NB4 (cell line): ENCODE data around the gene MUTYH.
"Not testable (repeated sequence)": the region's sequence is repeated elsewhere in the genome, so short reads cannot be mapped to it uniquely, and the experiment has no call there.

Source experiments
- DNase-seq: peaks from one replicate; pipeline ENCODE4 v3.0.0; 2010; ENCODE audit warnings: low read depth
- H3K4me3 ChIP-seq: one replicate; pipeline ENCODE4 v1.5.1; 2011; ENCODE audit warnings: mild to moderate bottlenecking, low read depth, low read length, moderate library complexity
- MYC ChIP-seq: IDR thresholded peaks from 2 replicates; pipeline ENCODE4 v1.6.1; 2011; ENCODE audit warnings: low read depth, low read length
- POLR2A ChIP-seq: IDR thresholded peaks from 2 replicates; pipeline ENCODE4 v1.6.1; 2011; ENCODE audit warnings: mild to moderate bottlenecking; ENCODE audit not compliant: insufficient read length; ENCODE audit errors: extremely low read depth
- TF ChIP-seq, protein P1 (sequence below): IDR thresholded peaks from one replicate; pipeline ENCODE4 v1.5.1; 2012; ENCODE audit warnings: low read depth, low read length
- TF ChIP-seq, protein P2 (sequence below): IDR thresholded peaks from 2 replicates; pipeline ENCODE4 v1.6.1; 2011; ENCODE audit warnings: low read depth, low read length

The MUTYH gene

DNA sequence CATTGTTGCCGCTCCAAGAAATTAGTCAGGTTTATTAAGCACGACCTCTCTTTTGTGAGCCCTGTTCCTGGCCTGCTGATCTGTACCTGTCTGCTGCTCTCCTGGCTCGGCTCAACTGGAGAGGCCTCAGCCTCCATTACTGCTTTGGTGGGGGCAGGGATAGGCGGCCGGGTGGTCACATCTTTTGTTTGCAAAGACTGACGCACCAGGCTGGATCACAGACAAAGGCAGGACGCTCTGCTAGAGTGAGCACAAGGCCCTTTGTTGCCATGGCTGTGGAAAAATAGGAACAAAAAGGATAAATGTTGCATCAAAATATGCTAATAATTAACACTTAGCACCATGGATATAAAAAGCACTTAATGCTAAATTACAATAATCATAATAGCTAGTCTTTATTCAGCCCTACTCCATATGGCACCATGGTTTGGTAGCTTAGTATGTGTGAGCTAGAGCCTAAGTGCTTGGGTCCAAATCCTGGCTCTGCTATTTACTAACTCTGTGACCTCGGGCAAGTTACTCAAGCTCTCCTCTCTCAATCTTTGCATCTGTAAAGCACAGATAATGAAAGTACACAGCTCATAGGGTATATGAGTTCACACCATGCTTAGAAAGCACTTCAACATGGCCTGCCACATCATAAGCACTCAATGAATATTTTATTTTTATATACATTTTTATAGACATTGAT is 42.4 kb downstream of the MUTYH start:
- H3K4me3 ChIP-seq, result no peak overlapping the region
- TF ChIP-seq, protein P1, sequence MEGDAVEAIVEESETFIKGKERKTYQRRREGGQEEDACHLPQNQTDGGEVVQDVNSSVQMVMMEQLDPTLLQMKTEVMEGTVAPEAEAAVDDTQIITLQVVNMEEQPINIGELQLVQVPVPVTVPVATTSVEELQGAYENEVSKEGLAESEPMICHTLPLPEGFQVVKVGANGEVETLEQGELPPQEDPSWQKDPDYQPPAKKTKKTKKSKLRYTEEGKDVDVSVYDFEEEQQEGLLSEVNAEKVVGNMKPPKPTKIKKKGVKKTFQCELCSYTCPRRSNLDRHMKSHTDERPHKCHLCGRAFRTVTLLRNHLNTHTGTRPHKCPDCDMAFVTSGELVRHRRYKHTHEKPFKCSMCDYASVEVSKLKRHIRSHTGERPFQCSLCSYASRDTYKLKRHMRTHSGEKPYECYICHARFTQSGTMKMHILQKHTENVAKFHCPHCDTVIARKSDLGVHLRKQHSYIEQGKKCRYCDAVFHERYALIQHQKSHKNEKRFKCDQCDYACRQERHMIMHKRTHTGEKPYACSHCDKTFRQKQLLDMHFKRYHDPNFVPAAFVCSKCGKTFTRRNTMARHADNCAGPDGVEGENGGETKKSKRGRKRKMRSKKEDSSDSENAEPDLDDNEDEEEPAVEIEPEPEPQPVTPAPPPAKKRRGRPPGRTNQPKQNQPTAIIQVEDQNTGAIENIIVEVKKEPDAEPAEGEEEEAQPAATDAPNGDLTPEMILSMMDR, result no peak
- TF ChIP-seq, protein P2, sequence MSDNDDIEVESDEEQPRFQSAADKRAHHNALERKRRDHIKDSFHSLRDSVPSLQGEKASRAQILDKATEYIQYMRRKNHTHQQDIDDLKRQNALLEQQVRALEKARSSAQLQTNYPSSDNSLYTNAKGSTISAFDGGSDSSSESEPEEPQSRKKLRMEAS, result no peak
- no peak for TF ChIP-seq MYC
- no peak for TF ChIP-seq POLR2A
- no peak for DNase-seq

GRCh38 chr1:45291716-45292115 is 48.5 kb downstream of the MUTYH start:
- no peak for DNase-seq
- no peak overlapping the region for H3K4me3 ChIP-seq
- TF ChIP-seq POLR2A (no peak), MYC (no peak)
- TF ChIP-seq, protein P1, result no peak
- TF ChIP-seq, protein P2, result no peak

DNA sequence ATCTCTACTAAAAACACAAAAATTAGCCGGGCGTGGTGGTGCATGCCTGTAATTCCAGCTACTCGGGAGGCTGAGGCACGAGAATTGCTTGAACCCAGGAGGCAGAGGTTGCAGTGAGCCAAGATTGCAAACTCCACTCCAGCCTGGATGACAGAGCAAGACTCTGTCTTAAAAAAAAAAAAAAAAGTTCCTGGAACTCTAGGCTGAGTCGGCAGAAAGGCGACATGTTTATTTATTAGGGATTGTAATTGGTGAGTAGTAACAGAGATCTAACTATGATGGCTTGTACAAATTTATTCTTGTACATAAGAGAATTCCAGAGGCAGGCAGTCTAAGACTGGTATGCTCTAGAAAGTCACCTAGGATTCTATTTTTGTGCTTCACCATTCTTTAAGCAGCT is 49.2 kb downstream of the MUTYH start:
- not testable (repeated sequence) for DNase-seq, H3K4me3 ChIP-seq

DNA sequence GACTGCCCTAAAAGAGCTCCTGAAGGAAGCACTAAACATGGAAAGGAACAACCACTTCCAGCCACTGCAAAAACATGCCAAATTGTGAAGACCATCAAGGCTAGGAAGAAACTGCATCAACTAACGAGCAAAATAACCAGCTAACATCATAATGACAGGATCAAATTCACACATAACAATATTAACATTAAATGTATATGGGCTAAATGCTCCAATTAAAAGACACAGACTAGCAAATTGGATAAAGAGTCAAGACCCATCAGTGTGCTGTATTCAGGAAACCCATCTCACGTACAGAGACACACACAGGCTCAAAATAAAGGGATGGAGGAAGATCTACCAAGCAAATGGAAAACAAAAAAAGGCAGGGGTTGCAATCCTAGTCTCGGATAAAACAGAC is 53.7 kb downstream of the MUTYH start:
- H3K4me3 ChIP-seq, DNase-seq: not testable (repeated sequence)

DNA sequence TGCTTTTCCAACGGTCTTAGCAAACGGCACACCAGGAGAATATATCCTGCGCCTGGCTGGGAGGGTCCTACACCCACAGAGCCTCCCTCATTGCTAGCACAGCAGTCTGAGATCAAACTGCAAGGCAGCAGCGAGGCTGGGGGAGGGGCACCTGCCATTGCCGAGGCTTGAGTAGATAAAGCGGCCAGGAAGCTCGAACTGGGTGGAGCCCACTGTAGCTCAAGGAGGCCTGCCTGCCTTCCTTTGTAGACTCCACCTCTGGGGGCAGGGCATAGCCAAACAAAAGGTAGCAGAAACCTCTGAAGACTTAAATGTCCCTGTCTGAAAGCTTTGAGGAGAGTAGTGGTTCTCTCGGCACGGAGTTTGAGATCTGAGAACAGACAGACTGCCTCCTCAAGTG is 55.4 kb downstream of the MUTYH start:
- not testable (repeated sequence) for H3K4me3 ChIP-seq, DNase-seq

DNA sequence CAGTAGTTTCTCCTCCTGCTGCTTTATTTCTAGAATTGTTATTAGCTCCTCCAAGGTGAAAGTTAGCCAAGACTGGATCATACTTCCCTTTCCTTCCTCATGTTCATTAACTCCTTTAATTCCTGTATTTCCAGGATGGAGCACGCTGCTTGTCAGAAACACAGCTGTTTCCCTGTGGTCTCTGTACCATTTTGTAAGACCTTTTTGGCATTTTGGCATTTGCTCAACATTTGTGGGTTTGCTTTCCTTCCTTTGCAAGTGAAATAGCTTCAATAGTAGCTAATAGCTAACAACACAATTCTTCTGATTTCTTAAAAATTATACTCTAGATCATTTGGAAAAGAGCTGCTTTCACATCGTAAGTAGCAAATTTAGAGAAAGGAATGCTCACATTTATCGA is 57.9 kb downstream of the MUTYH start:
- no peak for DNase-seq
- H3K4me3 ChIP-seq, result no peak overlapping the region
- TF ChIP-seq POLR2A (no peak), MYC (no peak)
- TF ChIP-seq, protein P1, result no peak
- TF ChIP-seq, protein P2, result no peak
